Activated CD8-positive, alpha-beta T cell treated with anti-CD3 and anti-CD28 coated beads for 36 hours (primary cell): ENCODE data around the gene ZNF827. TPM values are rescaled to one million over a fixed set of nuclear protein-coding genes. Genes with fewer than 3 reads are reported as not detected.
A peak's percentile ranks its signal among the peaks of the same experiment; 100 is the strongest.

Experiments
- ATAC-seq: fragments of 200-7000 bp; cut with Tn5 transposase; one replicate; pipeline ENCODE4 v1.10.0; 2021; ENCODE audit warnings: mild to moderate bottlenecking, moderate library complexity
- CTCF ChIA-PET: fragments of 350-600 bp; sonication (Branson Sonifier 250); formaldehyde crosslinking; loops from one replicate; lab custom pipeline; 2021; ENCODE audit warnings: antibody characterized with exemption; lab: Charles Lee
- POLR2A ChIA-PET: fragments of 350-600 bp; sonication (Branson Sonifier 250); formaldehyde crosslinking; loops from one replicate; lab custom pipeline; 2021; ENCODE audit warnings: antibody characterized with exemption; lab: Charles Lee
- DNase-seq: peaks from one replicate; pipeline ENCODE4 v3.0.0-alpha.2; 2020
- H3K27ac Mint-ChIP-seq: one replicate; pipeline ENCODE4 v1.8.0; 2021; ENCODE audit warnings: mild to moderate bottlenecking, mixed read lengths
- H3K27me3 Mint-ChIP-seq: one replicate; pipeline ENCODE4 v1.8.0; 2021; ENCODE audit warnings: mixed read lengths
- H3K36me3 Mint-ChIP-seq: one replicate; pipeline ENCODE4 v1.8.0; 2021; ENCODE audit warnings: low read depth, mixed read lengths
- H3K4me1 Mint-ChIP-seq: one replicate; pipeline ENCODE4 v1.8.0; 2021; ENCODE audit warnings: low read depth, mixed read lengths
- H3K4me3 Mint-ChIP-seq: one replicate; pipeline ENCODE4 v1.8.0; 2021; ENCODE audit warnings: mild to moderate bottlenecking, moderate library complexity, mixed read lengths
- H3K9me3 Mint-ChIP-seq: one replicate; pipeline ENCODE4 v1.8.0; 2021; ENCODE audit warnings: mixed read lengths
- intact Hi-C: fragments of 100-400 bp; cut with micrococcal nuclease; formaldehyde crosslinking; loops from one replicate; pipeline ENCODE4 v1.10.0; 2022
- total RNA-seq, 2 experiments: library from RNA; stranded (reverse); gene quantifications; one replicate each; pipeline ENCODE4 v1.2.3, GENCODE V29; 2021
- TF ChIP-seq, protein P1 (sequence below): fragments of 200-600 bp; IDR thresholded peaks from one replicate; pipeline ENCODE4 v1.8.0; 2022; ENCODE audit warnings: antibody characterized with exemption, mild to moderate bottlenecking

The ZNF827 gene
- total RNA-seq, 2 experiments from 2014 or later: 28.4 to 31.1 TPM

DNA sequence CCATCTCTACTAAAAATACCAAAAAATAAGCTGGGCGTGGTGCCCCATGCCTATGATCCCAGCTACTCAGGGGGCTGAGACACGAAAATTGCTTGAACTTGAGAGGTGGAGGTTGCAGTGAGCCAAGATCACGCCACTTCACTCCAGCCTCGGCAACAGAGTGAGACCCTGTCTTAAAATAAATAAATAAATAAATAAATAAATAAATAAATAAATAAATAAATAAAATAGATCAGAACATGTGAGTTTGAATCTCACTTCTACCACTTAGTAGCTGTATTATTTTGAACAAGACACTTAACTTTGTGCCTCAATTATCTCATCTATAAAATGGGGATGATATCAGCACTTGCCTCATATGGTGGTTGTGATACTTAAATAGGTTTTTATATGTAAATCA is 168.5 kb downstream of the ZNF827 start:
- ATAC-seq (no peak), DNase-seq (no peak)
- CTCF ChIA-PET: no interaction called here
- Mint-ChIP-seq H3K4me1 (peaks cover 28% of the 10 kb centered on the region), H3K4me3 (no peak overlapping the region), H3K9me3 (no peaks in the 10 kb centered on the region), H3K27me3 (no peaks in the 10 kb centered on the region), H3K36me3 (peaks cover 65% of the 10 kb centered on the region), H3K27ac (no peak overlapping the region)
- POLR2A ChIA-PET: no interaction called here
- intact Hi-C loops: no loop called here
- TF ChIP-seq, protein P1, sequence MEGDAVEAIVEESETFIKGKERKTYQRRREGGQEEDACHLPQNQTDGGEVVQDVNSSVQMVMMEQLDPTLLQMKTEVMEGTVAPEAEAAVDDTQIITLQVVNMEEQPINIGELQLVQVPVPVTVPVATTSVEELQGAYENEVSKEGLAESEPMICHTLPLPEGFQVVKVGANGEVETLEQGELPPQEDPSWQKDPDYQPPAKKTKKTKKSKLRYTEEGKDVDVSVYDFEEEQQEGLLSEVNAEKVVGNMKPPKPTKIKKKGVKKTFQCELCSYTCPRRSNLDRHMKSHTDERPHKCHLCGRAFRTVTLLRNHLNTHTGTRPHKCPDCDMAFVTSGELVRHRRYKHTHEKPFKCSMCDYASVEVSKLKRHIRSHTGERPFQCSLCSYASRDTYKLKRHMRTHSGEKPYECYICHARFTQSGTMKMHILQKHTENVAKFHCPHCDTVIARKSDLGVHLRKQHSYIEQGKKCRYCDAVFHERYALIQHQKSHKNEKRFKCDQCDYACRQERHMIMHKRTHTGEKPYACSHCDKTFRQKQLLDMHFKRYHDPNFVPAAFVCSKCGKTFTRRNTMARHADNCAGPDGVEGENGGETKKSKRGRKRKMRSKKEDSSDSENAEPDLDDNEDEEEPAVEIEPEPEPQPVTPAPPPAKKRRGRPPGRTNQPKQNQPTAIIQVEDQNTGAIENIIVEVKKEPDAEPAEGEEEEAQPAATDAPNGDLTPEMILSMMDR: no peak

DNA sequence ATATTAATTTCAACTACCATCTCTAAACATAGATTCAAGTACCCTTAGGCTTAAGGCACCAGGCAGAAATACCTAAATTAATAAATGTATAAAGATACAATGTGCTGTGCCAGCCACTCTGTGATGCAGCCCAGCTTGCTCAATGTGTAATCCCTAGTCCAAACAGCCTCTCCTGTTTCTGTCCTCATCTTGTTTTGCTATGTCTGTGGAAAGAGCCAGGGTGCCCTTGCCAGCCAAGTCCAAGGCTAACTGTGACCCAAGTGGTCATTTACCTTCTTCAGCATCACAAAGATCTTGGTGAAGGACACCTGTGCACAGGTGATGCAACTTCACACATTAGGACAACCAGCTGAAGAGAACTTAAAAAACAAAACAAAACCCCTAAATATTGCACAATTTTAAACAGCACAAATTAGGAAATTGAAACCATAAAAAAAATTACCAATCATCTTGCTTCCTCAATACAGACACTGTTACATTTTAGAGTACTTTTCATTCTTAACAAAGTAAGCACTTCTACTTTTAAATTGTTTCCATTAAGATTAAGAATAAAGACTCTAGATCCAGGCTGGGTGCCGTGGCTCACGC is 169.1 kb downstream of the ZNF827 start:
- Mint-ChIP-seq H3K4me3 (no peak overlapping the region), H3K4me1 (peaks cover 28% of the 10 kb centered on the region), H3K9me3 (no peaks in the 10 kb centered on the region), H3K27me3 (no peaks in the 10 kb centered on the region), H3K36me3 (peaks cover 70% of the 10 kb centered on the region), H3K27ac (no peak overlapping the region)
- DNase-seq: no peak
- CTCF ChIA-PET: interaction anchor here (0.6 to 1.1 kb wide), 2 partner anchors 18 to 38 kb away, joined by 3 read pairs; no protein-coding TSS in a partner anchor
- intact Hi-C loops: no loop called here
- TF ChIP-seq, protein P1: no peak
- POLR2A ChIA-PET: no interaction called here
- no peak for ATAC-seq

DNA sequence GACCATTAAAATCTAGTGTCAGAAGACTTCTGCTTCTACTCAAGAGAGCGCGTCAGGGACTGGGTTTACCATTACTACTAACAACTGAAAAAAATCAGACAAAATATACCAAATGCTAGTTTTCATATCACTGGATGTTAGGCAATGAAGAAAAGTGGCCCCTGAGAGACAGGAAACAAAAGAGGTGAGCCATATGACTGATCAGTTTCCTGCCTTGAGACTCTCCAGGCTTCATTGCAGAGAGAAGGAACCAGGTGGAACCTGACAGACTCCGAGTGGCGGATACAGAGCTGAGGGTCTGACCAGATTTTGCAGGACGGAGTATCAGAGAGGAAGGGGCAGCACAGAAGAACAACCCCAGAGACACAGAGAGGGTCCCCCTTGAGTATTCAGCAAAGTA is 172.3 kb downstream of the ZNF827 start:
- H3K27me3 Mint-ChIP-seq: no peaks in the 10 kb centered on the region
- ChIA-PET CTCF (no interaction called here), POLR2A (no interaction called here)
- intact Hi-C loops: no loop called here
- no peak overlapping the region for H3K4me3 Mint-ChIP-seq
- peaks cover 18% of the 10 kb centered on the region for H3K4me1 Mint-ChIP-seq
- H3K9me3 Mint-ChIP-seq: no peaks in the 10 kb centered on the region
- peaks cover 71% of the 10 kb centered on the region for H3K36me3 Mint-ChIP-seq
- TF ChIP-seq, protein P1: no peak
- H3K27ac Mint-ChIP-seq: peak overlapping the region; percentile 68
- ATAC-seq (no peak), DNase-seq (no peak)

DNA sequence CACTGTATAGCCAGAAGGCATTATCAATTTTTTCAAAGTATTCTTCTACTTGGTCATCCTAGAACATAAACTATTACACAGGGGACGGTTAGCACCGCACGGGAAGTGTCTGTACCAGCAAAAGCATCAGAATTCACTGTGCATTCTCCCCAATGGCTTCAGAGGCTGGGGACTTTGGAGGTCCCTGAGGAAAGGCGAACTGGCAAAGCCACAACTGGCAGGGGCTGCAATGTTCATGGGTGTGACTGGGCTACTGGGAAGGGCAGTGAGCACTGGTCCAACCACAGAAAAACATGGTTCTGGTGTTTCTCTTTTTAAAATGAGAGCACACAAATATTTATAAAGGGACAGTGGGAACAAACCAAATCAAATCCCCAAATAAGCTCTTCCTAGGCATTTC is 175.2 kb downstream of the ZNF827 start:
- DNase-seq (no peak), ATAC-seq (no peak)
- H3K27ac Mint-ChIP-seq: peak overlapping the region; percentile 7
- intact Hi-C loops: no loop called here
- TF ChIP-seq, protein P1: no peak
- ChIA-PET CTCF (no interaction called here), POLR2A (interaction anchor here (0.6 kb wide), 1 partner anchor 17 kb away, joined by 3 read pairs; no protein-coding TSS in a partner anchor)
- no peaks in the 10 kb centered on the region for H3K9me3 Mint-ChIP-seq
- peaks cover 29% of the 10 kb centered on the region for H3K4me1 Mint-ChIP-seq
- H3K36me3 Mint-ChIP-seq: peaks cover 86% of the 10 kb centered on the region
- no peak overlapping the region for H3K4me3 Mint-ChIP-seq
- no peaks in the 10 kb centered on the region for H3K27me3 Mint-ChIP-seq

DNA sequence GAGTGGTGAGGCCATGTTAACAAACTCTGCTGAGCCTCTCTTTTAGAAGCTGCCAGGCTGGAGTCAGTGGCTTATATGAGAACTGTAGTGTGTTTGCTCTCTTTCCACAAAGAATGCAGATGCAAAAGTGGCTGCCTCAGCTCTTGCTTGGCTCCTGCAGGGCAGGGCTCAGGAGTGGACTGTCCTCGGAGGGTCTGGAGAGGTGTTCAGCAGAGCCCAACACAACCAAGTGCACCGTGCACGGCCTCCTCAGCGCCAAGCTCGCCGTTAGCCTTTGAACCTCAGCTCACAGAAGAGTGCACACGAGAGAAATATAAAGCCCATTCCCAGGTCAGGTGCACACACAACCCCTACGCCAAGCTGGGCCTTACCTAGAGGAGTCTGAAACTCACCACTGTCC is 175.9 kb downstream of the ZNF827 start:
- intact Hi-C loops: no loop called here
- Mint-ChIP-seq H3K4me3 (no peak overlapping the region), H3K36me3 (peaks cover 86% of the 10 kb centered on the region), H3K27ac (no peak overlapping the region), H3K27me3 (no peaks in the 10 kb centered on the region), H3K9me3 (no peaks in the 10 kb centered on the region), H3K4me1 (peaks cover 26% of the 10 kb centered on the region)
- TF ChIP-seq, protein P1: no peak
- no peak for DNase-seq
- CTCF ChIA-PET: no interaction called here
- POLR2A ChIA-PET: interaction anchor here (0.6 kb wide), 1 partner anchor 16 kb away, joined by 3 read pairs; no protein-coding TSS in a partner anchor
- no peak for ATAC-seq
